ENCODE data around the gene SEPTIN1. TPM values are rescaled to one million over a fixed set of nuclear protein-coding genes. Genes with fewer than 3 reads are reported as not detected.
A peak's percentile ranks its signal among the peaks of the same experiment; 100 is the strongest.

The SEPTIN1 gene
- total RNA-seq, 5 donors from 2014 or later (not counting 1 experiment from before 2014, with no cell fraction given): 191 to 259 (median 229) TPM

GRCh38 chr16:30357715-30358576, 24.4 kb downstream of the SEPTIN1 start:
- CTCF ChIA-PET: interaction anchor here in 1 of 2 donors (0.5 kb wide), 1 partner anchor 20 kb away, joined by 6 read pairs; no protein-coding TSS in a partner anchor
- H3K4me1 Mint-ChIP-seq: peaks cover 28 to 30% (median 30%) of the 10 kb centered on the region in 3 donors

GRCh38 chr16:30357085-30357714, 25.2 kb downstream of the SEPTIN1 start:
- H3K4me3 Mint-ChIP-seq: no peak overlapping the region
- Histone ChIP-seq H3K4me1 (ENCODE audit: control insufficient read depth in 1 of 2, extremely low read depth in 1 of 2, insufficient read depth in 2 of 2, low read length in 2 of 2) (peaks cover 2 to 39% of the 10 kb centered on the region in 2 experiments), H3K27ac (ENCODE audit: low read length) (peak overlapping the region; percentile 18), H3K9me3 (no peaks in the 10 kb centered on the region), H3K4me3 (ENCODE audit: control insufficient read depth in 1 of 2, extremely low read depth in 1 of 2, low read length in 1 of 2) (no peak overlapping the region), H3K36me3 (ENCODE audit: control insufficient read depth in 2 of 2, extremely low read depth in 1 of 2, insufficient read depth in 1 of 2, low read length in 1 of 2) (peaks cover 22 to 53% of the 10 kb centered on the region in 2 donors), H3K27me3 (replicated peaks in 1 of 2; ENCODE audit: control insufficient read depth in 2 of 2, extremely low read depth in 1 of 2, insufficient read depth in 2 of 2, low read length in 1 of 2) (no peaks in the 10 kb centered on the region)
- ATAC-seq (replicated peaks in 1 of 4): no peak
- peak overlapping the region; percentile 58 to 76 for H3K27ac Mint-ChIP-seq
- POLR2A ChIA-PET: no interaction called here
- 100% methylated on average over 2 of the region's 5 CpGs for WGBS (ENCODE audit: insufficient coverage)
- H3K4me1 Mint-ChIP-seq: peaks cover 30 to 33% (median 30%) of the 10 kb centered on the region in 3 donors
- H3K9me3 Mint-ChIP-seq: no peaks in the 10 kb centered on the region
- CTCF ChIA-PET: interaction anchor here in 1 of 2 donors (2.7 kb wide), 1 partner anchor 14 kb away, joined by 9 read pairs; the partner anchor contains the start of gene TBC1D10B
- peaks cover 9% of the 10 kb centered on the region for H3K36me3 Mint-ChIP-seq
- no peak for DNase-seq
- H3K27me3 Mint-ChIP-seq: no peaks in the 10 kb centered on the region

More at GRCh38 chr16:30357715-30358576, 24.4 kb downstream of the SEPTIN1 start:
- H3K9me3 Mint-ChIP-seq: no peaks in the 10 kb centered on the region
- 95% methylated on average over 29 of the region's 37 CpGs for WGBS (ENCODE audit: insufficient coverage)
- H3K4me1 ChIP-seq (ENCODE audit: control insufficient read depth in 1 of 2, extremely low read depth in 1 of 2, insufficient read depth in 2 of 2, low read length in 2 of 2): peaks cover 2 to 35% of the 10 kb centered on the region in 2 experiments
- H3K4me3 Mint-ChIP-seq: no peak overlapping the region
- no peak overlapping the region for H3K27ac ChIP-seq (ENCODE audit: low read length)
- POLR2A ChIA-PET: no interaction called here
- ATAC-seq (replicated peaks in 1 of 4): no peak
- H3K36me3 ChIP-seq (ENCODE audit: control insufficient read depth in 2 of 2, extremely low read depth in 1 of 2, insufficient read depth in 1 of 2, low read length in 1 of 2): peaks cover 22 to 46% of the 10 kb centered on the region in 2 donors
- no peak overlapping the region for H3K4me3 ChIP-seq (ENCODE audit: control insufficient read depth in 1 of 2, extremely low read depth in 1 of 2, low read length in 1 of 2)
- no peak overlapping the region for H3K27ac Mint-ChIP-seq
- DNase-seq: no peak
- peaks cover 12% of the 10 kb centered on the region for H3K36me3 Mint-ChIP-seq
- no peaks in the 10 kb centered on the region for H3K27me3 Mint-ChIP-seq
- no peaks in the 10 kb centered on the region for H3K27me3 ChIP-seq (replicated peaks in 1 of 2; ENCODE audit: control insufficient read depth in 2 of 2, extremely low read depth in 1 of 2, insufficient read depth in 2 of 2, low read length in 1 of 2)
- H3K9me3 ChIP-seq: no peaks in the 10 kb centered on the region

- Histone ChIP-seq H3K27me3 (replicated peaks in 1 of 2; ENCODE audit: control insufficient read depth in 2 of 2, extremely low read depth in 1 of 2, insufficient read depth in 2 of 2, low read length in 1 of 2) (no peaks in the 10 kb centered on the region), H3K27ac (ENCODE audit: low read length) (peak overlapping the region; percentile 83), H3K36me3 (ENCODE audit: control insufficient read depth in 2 of 2, extremely low read depth in 1 of 2, insufficient read depth in 1 of 2, low read length in 1 of 2) (peaks cover 24 to 59% of the 10 kb centered on the region in 2 donors), H3K4me3 (ENCODE audit: control insufficient read depth in 1 of 2, extremely low read depth in 1 of 2, low read length in 1 of 2) (no peak overlapping the region), H3K4me1 (ENCODE audit: control insufficient read depth in 1 of 2, extremely low read depth in 1 of 2, insufficient read depth in 2 of 2, low read length in 2 of 2) (peaks cover 2 to 42% of the 10 kb centered on the region in 2 experiments), H3K9me3 (no peaks in the 10 kb centered on the region)
- Mint-ChIP-seq H3K27ac (peak overlapping the region; percentile 96 to 97), H3K9me3 (no peaks in the 10 kb centered on the region), H3K36me3 (peaks cover 9% of the 10 kb centered on the region), H3K27me3 (no peaks in the 10 kb centered on the region), H3K4me3 (peak overlapping the region; percentile 92 to 94 (median 93)), H3K4me1 (peaks cover 30 to 34% (median 30%) of the 10 kb centered on the region in 3 donors)
- 76% methylated on average over 6 of the region's 12 CpGs for WGBS (ENCODE audit: insufficient coverage)
- DNase-seq (no peak), ATAC-seq (replicated peaks in 1 of 4) (no peak)
- ChIA-PET CTCF (interaction anchor here (0.5 to 2.7 kb wide), 3 partner anchors 14 to 533 kb away, joined by 4 to 9 read pairs (median 4); partner anchors contain the start of gene TBC1D10B (in 1 of the 2)), POLR2A (no interaction called here)
These were observed 25.8 kb downstream of the SEPTIN1 start for GRCh38 chr16:30356401-30357084.

GRCh38 chr16:30355954-30356308, 26.4 kb downstream of the SEPTIN1 start:
- H3K36me3 Mint-ChIP-seq: peaks cover 9% of the 10 kb centered on the region
- peak overlapping the region; percentile 92 to 94 (median 93) for H3K4me3 Mint-ChIP-seq
- H3K27ac Mint-ChIP-seq: peak overlapping the region; percentile 96 to 97
- ChIA-PET POLR2A (interaction anchor here in 1 of 2 donors (0.5 kb wide), 1 partner anchor 1533 kb away, joined by 7 read pairs; the partner anchor contains the start of gene ATXN2L), CTCF (interaction anchor here in 1 of 2 donors (2.7 kb wide), 1 partner anchor 15 kb away, joined by 9 read pairs; the partner anchor contains the start of gene TBC1D10B)
- Histone ChIP-seq H3K27ac (ENCODE audit: low read length) (peak overlapping the region; percentile 83), H3K4me3 (ENCODE audit: control insufficient read depth in 1 of 2, extremely low read depth in 1 of 2, low read length in 1 of 2) (peak overlapping the region; percentile 81), H3K36me3 (ENCODE audit: control insufficient read depth in 2 of 2, extremely low read depth in 1 of 2, insufficient read depth in 1 of 2, low read length in 1 of 2) (peaks cover 26 to 62% of the 10 kb centered on the region in 2 donors), H3K9me3 (no peaks in the 10 kb centered on the region), H3K4me1 (ENCODE audit: control insufficient read depth in 1 of 2, extremely low read depth in 1 of 2, insufficient read depth in 2 of 2, low read length in 2 of 2) (peaks cover 2 to 48% of the 10 kb centered on the region in 2 experiments), H3K27me3 (replicated peaks in 1 of 2; ENCODE audit: control insufficient read depth in 2 of 2, extremely low read depth in 1 of 2, insufficient read depth in 2 of 2, low read length in 1 of 2) (no peaks in the 10 kb centered on the region)
- 75% methylated on average over 6 of the region's 7 CpGs for WGBS (ENCODE audit: insufficient coverage)
- no peaks in the 10 kb centered on the region for H3K27me3 Mint-ChIP-seq
- peaks cover 30 to 37% (median 30%) of the 10 kb centered on the region in 3 donors for H3K4me1 Mint-ChIP-seq
- H3K9me3 Mint-ChIP-seq: no peaks in the 10 kb centered on the region
- no peak for ATAC-seq (replicated peaks in 1 of 4)
- no peak for DNase-seq

DNA sequence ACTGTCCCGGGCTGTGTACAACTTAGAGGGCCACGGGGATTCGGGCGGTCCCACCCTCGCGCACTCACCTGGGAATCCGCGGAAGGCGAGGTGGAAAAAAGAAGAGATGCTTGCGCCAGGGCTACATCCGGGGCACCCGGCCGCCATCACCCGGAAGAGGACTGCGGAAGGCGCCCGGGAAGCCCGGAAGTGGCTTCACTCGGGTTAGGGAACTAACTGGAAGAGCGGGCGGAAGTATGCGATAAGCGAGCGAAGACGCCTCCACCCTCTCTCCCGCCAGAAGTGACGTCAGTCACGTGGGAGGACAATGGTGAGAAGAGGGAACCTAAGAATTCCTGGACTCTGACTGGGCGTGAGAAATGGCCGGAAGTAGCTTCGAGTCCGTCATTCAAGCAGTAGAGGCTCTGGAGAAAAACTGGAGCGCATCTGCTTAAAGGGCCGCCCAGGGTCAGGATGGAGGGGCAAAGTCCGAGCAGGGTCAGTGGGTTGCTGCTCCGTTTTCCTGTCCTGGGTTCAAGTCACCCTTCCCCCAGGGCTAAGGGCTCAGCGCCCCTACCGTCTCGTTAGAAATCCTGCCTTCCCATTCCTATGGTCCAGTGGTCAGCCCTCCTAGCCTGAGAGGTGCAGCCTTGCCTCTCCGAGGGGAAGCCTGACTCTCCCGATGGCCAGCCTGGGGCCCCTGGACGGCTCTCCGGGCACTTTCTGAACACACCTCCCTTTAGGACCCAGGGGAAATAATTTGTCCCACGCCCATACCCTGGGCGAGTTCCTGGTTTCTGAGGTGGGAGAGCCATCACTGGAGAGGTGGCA, 27.0 kb downstream of the SEPTIN1 start, which contains the start of gene CD2BP2:
Gene CD2BP2, minus strand, starts transcription at position 165 of the 810 bp plus-strand sequence. CDS start 627 bp downstream, outside the sequence.
- ATAC-seq (replicated peaks in 1 of 4): peak; percentile 83 to 96 (median 93)
- peak within 1 kb of the TSS; percentile 92 to 94 (median 93) for H3K4me3 Mint-ChIP-seq
- CTCF ChIA-PET: interaction anchor here in 1 of 2 donors (0.8 to 2.7 kb wide), 3 partner anchors 14 to 54 kb away, joined by 3 to 9 read pairs (median 6); partner anchors contain the start of gene TBC1D10B
- Histone ChIP-seq H3K4me1 (ENCODE audit: control insufficient read depth in 1 of 2, extremely low read depth in 1 of 2, insufficient read depth in 2 of 2, low read length in 2 of 2) (peaks cover 2 to 52% of the 10 kb centered on the region in 2 experiments), H3K27me3 (replicated peaks in 1 of 2; ENCODE audit: control insufficient read depth in 2 of 2, extremely low read depth in 1 of 2, insufficient read depth in 2 of 2, low read length in 1 of 2) (no peaks in the 10 kb centered on the region), H3K36me3 (ENCODE audit: control insufficient read depth in 2 of 2, extremely low read depth in 1 of 2, insufficient read depth in 1 of 2, low read length in 1 of 2) (peaks cover 30 to 62% of the 10 kb centered on the region in 2 donors), H3K9me3 (no peaks in the 10 kb centered on the region), H3K27ac (ENCODE audit: low read length) (peak within 1 kb of the TSS; percentile 83), H3K4me3 (ENCODE audit: control insufficient read depth in 1 of 2, extremely low read depth in 1 of 2, low read length in 1 of 2) (peak within 1 kb of the TSS; percentile 81)
- 0% methylated on average over 24 of the region's 45 CpGs for WGBS (ENCODE audit: insufficient coverage)
- H3K27ac Mint-ChIP-seq: peak within 1 kb of the TSS; percentile 96 to 97
- no peaks in the 10 kb centered on the region for H3K27me3 Mint-ChIP-seq
- H3K9me3 Mint-ChIP-seq: no peaks in the 10 kb centered on the region
- POLR2A ChIA-PET: interaction anchor here in 1 of 2 donors (0.5 kb wide), 1 partner anchor 1532 kb away, joined by 7 read pairs; the partner anchor contains the start of gene ATXN2L
- peak; percentile 69 to 95 (median 85) for DNase-seq
- H3K4me1 Mint-ChIP-seq: peaks cover 30 to 42% (median 30%) of the 10 kb centered on the region in 3 donors
- H3K36me3 Mint-ChIP-seq: peaks cover 8% of the 10 kb centered on the region

Data from T-cell (primary cell).